Transverse colon (tissue), 4 donors: ENCODE results near the gene MTMR10. TPM values are rescaled to one million over a fixed set of nuclear protein-coding genes. Genes with fewer than 3 reads are reported as not detected.

Source experiments
- DNase-seq: peaks from one replicate; pipeline ENCODE4 v3.0.0-alpha.2; 2019
- H3K27ac ChIP-seq, 4 donors: fragments of 200-600 bp; sonication (generic); 2 replicates each; pipeline ENCODE4 v1.5.1; 2016 to 2018; ENCODE audit warnings: inconsistent platforms in 4 of 4
- H3K27me3 ChIP-seq: fragments of 200-600 bp; sonication (generic); 2 replicates; pipeline ENCODE4 v1.5.1; 2017; ENCODE audit warnings: inconsistent platforms
- H3K36me3 ChIP-seq, 4 donors: fragments of 200-600 bp; sonication (generic); 2 replicates each; pipeline ENCODE4 v1.5.1; 2017 to 2019; ENCODE audit warnings: inconsistent platforms in 4 of 4
- H3K4me1 ChIP-seq, 4 donors: fragments of 200-600 bp; sonication (generic); 2 replicates each; pipeline ENCODE4 v1.5.1; 2017 to 2020; ENCODE audit warnings: inconsistent platforms in 4 of 4
- H3K4me3 ChIP-seq, 4 donors: fragments of 200-600 bp; sonication (generic); 1 replicate in 1 of 4; 2 replicates in 3 of 4; pipeline versions ENCODE4 v1.5.1 to v1.6.1; 2017 to 2019; ENCODE audit warnings: inconsistent platforms in 4 of 4
- H3K9me3 ChIP-seq, 2 donors: fragments of 200-600 bp; sonication (generic); 2 replicates each; pipeline ENCODE4 v1.5.1; 2017 to 2019; ENCODE audit warnings: inconsistent platforms in 2 of 2
- CTCF ChIP-seq, 5 experiments: fragments of 200-600 bp in 3 of 5; fragments of 450-650 bp in 2 of 5; sonication (generic) in 3 of 5; IDR thresholded peaks; 1 replicate in 2 of 5; 2 replicates in 3 of 5; pipeline ENCODE4 v1.5.1; 2016 to 2017; ENCODE audit warnings: antibody characterized with exemption in 5 of 5, inconsistent platforms in 3 of 5, mild to moderate bottlenecking in 2 of 5, moderate library complexity in 1 of 5
- EP300 ChIP-seq: sonication (generic); formaldehyde crosslinking; IDR thresholded peaks from one replicate; pipeline ENCODE4 v1.6.1; 2017; ENCODE audit warnings: antibody characterized with exemption, low read depth
- POLR2A ChIP-seq: fragments of 450-650 bp; IDR thresholded peaks from one replicate; pipeline ENCODE4 v1.6.1; 2016; ENCODE audit warnings: antibody characterized with exemption, mild to moderate bottlenecking, moderate library complexity
- POLR2AphosphoS5 ChIP-seq, 3 donors: sonication (generic); formaldehyde crosslinking; IDR thresholded peaks; one replicate each; pipeline ENCODE4 v1.6.1; 2016; ENCODE audit warnings: antibody characterized with exemption in 3 of 3
- WGBS, 2 donors: methylation state at CpG; one replicate each; pipeline ENCODE4 v1.1.5; 2018; ENCODE audit warnings: low coverage in 1 of 2; 5-methylcytosine and 5-hydroxymethylcytosine counted together
- in situ Hi-C, 4 donors: fragments of 200-750 bp; cut with MboI; loops; one replicate each; pipeline versions ENCODE4 v1.15.0 to v1.15.1; 2017; ENCODE audit warnings: low sequenced_read_pairs in 3 of 4, low pct_ligation_motif_present in 1 of 4, low pct_unique_long_range_greater_than_20kb in 1 of 4
- intact Hi-C: fragments of 100-400 bp; cut with DNase I; formaldehyde crosslinking; loops from one replicate; pipeline ENCODE4 v1.15.1; 2023; ENCODE audit warnings: low total_unique reads
- total RNA-seq, 4 donors: library from RNA; depleted of rRNA; stranded (reverse); fragments of >200 nt; gene quantifications; one replicate each; pipeline ENCODE4 v1.1.0, GENCODE V29; 2016

The MTMR10 gene
- total RNA-seq, 4 donors from 2014 or later: 11.1 to 40.8 (median 32.7) TPM

- Histone ChIP-seq H3K27ac (no peak overlapping the region), H3K36me3 (peaks cover 0 to 43% (median 6%) of the 10 kb centered on the region in 4 donors), H3K4me3 (no peak overlapping the region), H3K4me1 (peaks cover 0 to 3% (median 0%) of the 10 kb centered on the region in 4 donors), H3K9me3 (no peaks in the 10 kb centered on the region), H3K27me3 (no peaks in the 10 kb centered on the region)
- intact Hi-C loops (no loop called here), in situ Hi-C loops (no loop called here)
- 94% methylated on average over 3 to 4 of the region's 4 CpGs for WGBS, 2 donors
- DNase-seq: no peak
- no peak for TF ChIP-seq CTCF (IDR thresholded peaks at IDR 0.05)
- TF ChIP-seq EP300: no peak
- no peak for TF ChIP-seq POLR2AphosphoS5 (IDR thresholded peaks at IDR 0.05)
- no peak for TF ChIP-seq POLR2A
Measured at GRCh38 chr15:30973379-30973778, 18.0 kb downstream of the MTMR10 start.

GRCh38 chr15:30969724-30970123 lies 21.7 kb downstream of the MTMR10 start:
- TF ChIP-seq CTCF (IDR thresholded peaks at IDR 0.05): no peak
- in situ Hi-C loops (no loop called here), intact Hi-C loops (loop anchor here (1.0 kb wide), 1 partner anchor 45 kb away; no protein-coding TSS in a partner anchor)
- no peaks in the 10 kb centered on the region for H3K4me1 ChIP-seq
- H3K27ac ChIP-seq: no peak overlapping the region
- H3K9me3 ChIP-seq: no peaks in the 10 kb centered on the region
- H3K4me3 ChIP-seq: no peak overlapping the region
- DNase-seq: no peak
- 94 to 95% methylated on average over 2 of the region's 2 CpGs for WGBS, 2 donors
- no peaks in the 10 kb centered on the region for H3K27me3 ChIP-seq
- peaks cover 0 to 47% (median 8%) of the 10 kb centered on the region in 4 donors for H3K36me3 ChIP-seq

GRCh38 chr15:30963681-30964080 lies 27.7 kb downstream of the MTMR10 start:
- Histone ChIP-seq H3K27me3 (no peaks in the 10 kb centered on the region), H3K9me3 (no peaks in the 10 kb centered on the region), H3K4me3 (no peak overlapping the region), H3K36me3 (peaks cover 0 to 38% (median 12%) of the 10 kb centered on the region in 4 donors), H3K4me1 (no peaks in the 10 kb centered on the region), H3K27ac (no peak overlapping the region)
- no peak for TF ChIP-seq CTCF (IDR thresholded peaks at IDR 0.05)
- no peak for TF ChIP-seq POLR2A
- no peak for TF ChIP-seq EP300
- TF ChIP-seq POLR2AphosphoS5 (IDR thresholded peaks at IDR 0.05): no peak
- WGBS, 2 donors: 74 to 89% methylated on average over 3 of the region's 3 CpGs
- DNase-seq: no peak
- intact Hi-C loops: no loop called here
- in situ Hi-C loops: no loop called here

GRCh38 chr15:30962659-30963058 lies 28.8 kb downstream of the MTMR10 start:
- no peak for DNase-seq
- no peak overlapping the region for H3K27ac ChIP-seq
- peaks cover 0 to 49% (median 12%) of the 10 kb centered on the region in 4 donors for H3K36me3 ChIP-seq
- no peaks in the 10 kb centered on the region for H3K9me3 ChIP-seq
- no peaks in the 10 kb centered on the region for H3K27me3 ChIP-seq
- intact Hi-C loops (no loop called here), in situ Hi-C loops (no loop called here)
- H3K4me3 ChIP-seq: no peak overlapping the region
- no peaks in the 10 kb centered on the region for H3K4me1 ChIP-seq
- WGBS, 2 donors: 96 to 100% methylated on average over 3 of the region's 3 CpGs
- TF ChIP-seq POLR2AphosphoS5 (IDR thresholded peaks at IDR 0.05) (no peak), CTCF (IDR thresholded peaks at IDR 0.05) (no peak), EP300 (no peak), POLR2A (no peak)
